Astrocyte of the spinal cord (primary cell): Measurements from ENCODE around the gene MROH2A.

Experiments
- DNase-seq: peaks from one replicate; pipeline ENCODE4 v3.0.0; 2011; ENCODE audit warnings: low read depth, low spot score
- H3K4me3 ChIP-seq: 2 replicates; pipeline ENCODE4 v1.5.1; 2011; ENCODE audit warnings: low read depth, mild to moderate bottlenecking, low read length, moderate library complexity
- in situ Hi-C: cut with HindIII; loops from 2 replicates; pipeline ENCODE4 v1.10.0; 2017; ENCODE audit warnings: low sequenced_read_pairs
- TF ChIP-seq, protein P1 (sequence below): IDR thresholded peaks from 2 replicates; pipeline ENCODE4 v1.5.1; 2012; ENCODE audit warnings: low read depth, mild to moderate bottlenecking, low read length, inconsistent platforms

Gene MROH2A

DNA sequence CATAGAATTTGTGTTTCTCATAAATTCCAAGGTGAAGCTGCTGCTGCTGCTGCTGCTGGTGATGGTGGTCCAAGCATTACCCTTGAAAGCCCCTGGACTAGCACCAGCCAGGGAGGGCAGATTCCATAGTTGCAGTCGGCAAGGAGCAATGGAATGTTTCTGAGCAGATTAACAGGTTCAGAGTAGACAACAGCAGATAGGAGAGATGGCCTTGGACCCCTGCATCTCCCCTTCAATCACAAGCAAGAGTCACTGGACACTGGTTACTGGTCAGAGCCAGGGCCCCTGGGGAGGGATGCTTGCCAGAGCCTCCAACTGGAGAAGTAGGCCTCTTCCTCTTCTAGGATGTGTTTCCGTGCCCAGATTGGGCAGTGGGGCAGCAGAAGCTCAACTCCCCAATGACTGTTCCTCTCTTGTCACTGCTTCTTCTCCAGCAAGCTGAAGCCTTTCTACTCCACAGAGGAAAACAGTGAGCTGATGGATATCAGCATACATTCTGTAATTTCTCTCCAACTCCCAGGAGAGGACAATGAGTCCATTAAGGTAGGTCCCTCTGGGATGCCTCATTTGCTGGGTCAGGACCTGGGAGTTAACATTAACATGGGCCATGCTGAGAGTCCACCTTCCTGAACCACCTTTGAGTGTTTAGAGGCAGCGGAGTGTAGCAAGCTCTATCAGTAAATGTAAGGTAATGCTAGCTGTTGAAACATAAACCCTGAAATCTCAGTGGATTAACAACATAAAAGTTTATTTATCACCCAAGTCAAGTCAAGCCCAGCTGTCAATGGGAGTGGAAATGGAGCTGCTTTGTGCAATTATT is 35.3 kb downstream of the MROH2A start:
- in situ Hi-C loops: no loop called here
- TF ChIP-seq, protein P1, sequence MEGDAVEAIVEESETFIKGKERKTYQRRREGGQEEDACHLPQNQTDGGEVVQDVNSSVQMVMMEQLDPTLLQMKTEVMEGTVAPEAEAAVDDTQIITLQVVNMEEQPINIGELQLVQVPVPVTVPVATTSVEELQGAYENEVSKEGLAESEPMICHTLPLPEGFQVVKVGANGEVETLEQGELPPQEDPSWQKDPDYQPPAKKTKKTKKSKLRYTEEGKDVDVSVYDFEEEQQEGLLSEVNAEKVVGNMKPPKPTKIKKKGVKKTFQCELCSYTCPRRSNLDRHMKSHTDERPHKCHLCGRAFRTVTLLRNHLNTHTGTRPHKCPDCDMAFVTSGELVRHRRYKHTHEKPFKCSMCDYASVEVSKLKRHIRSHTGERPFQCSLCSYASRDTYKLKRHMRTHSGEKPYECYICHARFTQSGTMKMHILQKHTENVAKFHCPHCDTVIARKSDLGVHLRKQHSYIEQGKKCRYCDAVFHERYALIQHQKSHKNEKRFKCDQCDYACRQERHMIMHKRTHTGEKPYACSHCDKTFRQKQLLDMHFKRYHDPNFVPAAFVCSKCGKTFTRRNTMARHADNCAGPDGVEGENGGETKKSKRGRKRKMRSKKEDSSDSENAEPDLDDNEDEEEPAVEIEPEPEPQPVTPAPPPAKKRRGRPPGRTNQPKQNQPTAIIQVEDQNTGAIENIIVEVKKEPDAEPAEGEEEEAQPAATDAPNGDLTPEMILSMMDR: no peak

DNA sequence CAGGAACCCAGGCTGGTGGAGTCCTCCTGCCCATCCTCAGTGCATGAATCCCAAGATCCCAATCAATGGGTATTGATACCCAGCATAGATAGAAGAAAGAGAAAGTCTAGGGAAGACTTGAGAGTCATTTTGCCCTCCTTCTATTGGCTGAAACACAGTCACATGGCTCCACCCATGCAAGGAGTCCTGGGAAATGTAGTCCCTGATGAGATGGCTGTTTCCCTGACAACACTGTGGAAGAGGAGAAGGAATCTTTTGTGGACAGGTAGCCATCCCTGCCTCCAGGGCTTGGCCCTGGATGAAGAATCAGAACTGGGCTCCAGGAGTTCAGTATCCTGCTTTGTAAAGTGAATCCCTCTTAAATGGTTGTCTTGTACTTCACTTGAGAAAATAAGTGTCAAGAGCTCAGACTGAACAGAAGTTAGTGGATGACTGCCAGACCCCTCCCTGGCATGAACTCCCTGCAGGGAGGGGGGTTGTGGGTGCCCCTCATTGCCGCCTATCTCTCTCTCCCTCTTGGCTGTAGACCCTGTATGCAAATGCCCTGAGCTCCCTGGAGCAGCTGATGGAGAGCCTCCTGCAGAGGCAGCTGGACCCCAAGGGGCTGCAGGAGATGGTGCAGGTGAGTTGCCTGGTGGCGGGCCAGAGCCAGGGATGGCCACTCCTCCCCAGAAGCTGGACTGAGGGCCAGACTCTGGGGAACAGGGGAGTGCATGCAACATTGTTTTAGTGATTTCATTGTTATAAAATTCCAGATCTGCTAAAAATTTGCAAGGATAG is 36.1 kb downstream of the MROH2A start:
- DNase-seq: no peak
- in situ Hi-C loops: no loop called here
- no peak overlapping the region for H3K4me3 ChIP-seq
- TF ChIP-seq, protein P1: no peak

More for the DNA sequence above, 35.3 kb downstream of the MROH2A start:
- no peak overlapping the region for H3K4me3 ChIP-seq
- DNase-seq: no peak

DNA sequence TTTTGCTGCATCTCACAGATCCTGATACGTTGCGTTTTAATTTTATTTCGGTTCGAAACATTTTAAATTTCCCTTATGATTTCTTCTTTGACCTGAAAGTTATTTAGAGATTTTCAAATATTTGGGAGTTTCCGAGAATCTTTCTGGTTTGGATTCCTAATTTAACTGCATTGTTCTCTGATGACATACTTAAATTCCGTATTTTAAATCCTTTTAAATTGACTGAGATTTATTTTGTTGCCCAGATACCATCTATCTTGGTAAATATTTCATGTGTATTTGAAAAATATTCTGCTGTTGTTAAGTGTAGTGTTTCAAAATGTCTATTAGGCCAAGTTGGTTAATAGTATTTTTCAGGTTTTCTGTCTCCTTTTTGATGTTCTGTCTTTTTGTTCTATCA is 37.7 kb downstream of the MROH2A start:
- in situ Hi-C loops: no loop called here
- TF ChIP-seq, protein P1: no peak
- no peak overlapping the region for H3K4me3 ChIP-seq
- DNase-seq: no peak

DNA sequence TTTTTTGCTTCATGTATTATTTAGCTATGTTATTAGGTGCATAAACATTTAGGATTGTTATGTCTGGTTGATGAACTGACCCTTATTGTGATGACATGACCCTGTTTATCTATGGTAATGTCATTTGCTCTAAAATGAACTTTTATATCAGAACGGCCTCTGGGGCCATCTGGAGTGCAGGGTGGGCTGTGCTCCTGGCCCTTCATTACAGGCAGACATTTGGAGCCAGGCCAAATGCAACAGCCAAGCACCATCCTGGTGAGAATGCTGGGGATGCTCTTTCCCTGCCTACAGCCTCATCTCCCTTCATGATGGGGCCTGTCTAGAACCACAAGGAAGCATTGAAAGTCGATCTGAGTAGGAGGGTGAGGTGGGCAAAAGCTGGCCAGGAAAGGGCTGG is 38.2 kb downstream of the MROH2A start:
- TF ChIP-seq, protein P1: no peak
- no peak for DNase-seq
- H3K4me3 ChIP-seq: no peak overlapping the region
- in situ Hi-C loops: no loop called here

DNA sequence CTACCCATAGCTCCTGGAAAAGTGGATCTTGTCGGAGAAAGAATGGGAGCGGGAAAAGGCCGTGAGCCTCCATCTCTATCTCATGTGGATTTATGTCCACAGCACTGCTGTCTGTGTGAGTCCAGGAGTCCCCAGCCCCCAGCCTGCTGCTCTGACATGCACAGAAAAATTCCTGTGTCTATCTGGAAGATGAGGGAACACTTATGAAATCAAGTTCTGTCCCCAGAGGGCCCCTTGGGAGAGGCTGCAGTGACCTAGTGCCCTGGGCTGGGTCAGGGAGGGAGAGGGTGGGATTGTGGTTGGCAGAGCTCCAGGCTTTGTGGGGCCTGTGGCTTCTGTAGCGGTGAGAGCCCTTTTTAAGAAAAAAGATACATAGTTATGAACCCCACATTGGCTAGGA is 38.6 kb downstream of the MROH2A start:
- DNase-seq: no peak
- no peak overlapping the region for H3K4me3 ChIP-seq
- TF ChIP-seq, protein P1: no peak
- in situ Hi-C loops: no loop called here

DNA sequence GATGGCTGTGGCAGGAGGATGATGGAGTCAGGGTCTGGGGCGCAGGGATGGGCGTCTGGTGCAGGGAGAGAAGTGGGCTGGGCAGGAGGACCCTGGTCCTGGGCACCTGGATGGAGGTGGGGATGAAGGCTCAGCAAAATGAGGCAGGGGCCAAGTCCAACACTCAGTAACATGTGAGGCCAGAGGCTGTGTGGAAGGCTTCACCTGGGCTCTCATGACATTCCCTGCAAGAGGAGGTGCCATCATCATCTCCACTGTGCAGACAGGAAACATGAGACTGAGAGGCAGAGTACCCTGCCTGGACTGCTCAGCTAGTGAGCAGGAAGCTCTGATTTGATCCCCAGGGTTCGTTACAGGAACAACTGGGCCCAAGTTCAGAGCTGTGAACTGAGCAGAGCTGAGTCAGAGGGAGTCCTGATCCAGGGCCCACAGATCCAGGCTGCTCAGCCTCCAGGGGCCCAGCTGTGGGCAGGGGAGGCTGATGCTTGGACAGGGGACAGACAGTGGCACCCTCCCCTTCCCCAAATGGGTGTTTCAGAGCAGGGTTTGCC is 39.3 kb downstream of the MROH2A start:
- TF ChIP-seq, protein P1: no peak
- no peak for DNase-seq
- H3K4me3 ChIP-seq: no peak overlapping the region
- in situ Hi-C loops: no loop called here
